Gastroesophageal sphincter (tissue), 4 donors: ENCODE data around the gene ZNF236. TPM values are rescaled to one million over a fixed set of nuclear protein-coding genes. Genes with fewer than 3 reads are reported as not detected.

Source experiments
- ATAC-seq: fragments of 150-250 bp; one replicate; pipeline ENCODE4 v1.9.1; 2016; ENCODE audit warnings: mild to moderate bottlenecking, moderate library complexity
- H3K27ac ChIP-seq, 4 donors: fragments of 200-600 bp; sonication (generic) in 3 of 4; 1 replicate in 3 of 4; 2 replicates in 1 of 4; pipeline ENCODE4 v1.5.1; 2016 to 2019
- H3K27me3 ChIP-seq: fragments of 200-600 bp; sonication (generic); one replicate; pipeline ENCODE4 v1.5.1; 2019
- H3K36me3 ChIP-seq, 2 donors: fragments of 200-600 bp; sonication (generic); one replicate each; pipeline ENCODE4 v1.5.1; 2019; ENCODE audit warnings: control low read depth in 1 of 2
- H3K4me1 ChIP-seq, 3 donors: fragments of 200-600 bp; sonication (generic); 1 replicate in 2 of 3; 2 replicates in 1 of 3; pipeline ENCODE4 v1.5.1; 2016 to 2019; ENCODE audit warnings: control low read depth in 2 of 3
- H3K4me3 ChIP-seq, 2 donors: fragments of 200-600 bp; sonication (generic); one replicate each; pipeline ENCODE4 v1.5.1; 2019; ENCODE audit warnings: mild to moderate bottlenecking in 1 of 2, moderate library complexity in 1 of 2
- H3K9me3 ChIP-seq, 3 donors: fragments of 200-600 bp; sonication (generic); one replicate each; pipeline ENCODE4 v1.5.1; 2017 to 2019; ENCODE audit warnings: control low read depth in 2 of 3
- EP300 ChIP-seq: sonication (generic); formaldehyde crosslinking; IDR thresholded peaks from one replicate; pipeline ENCODE4 v1.6.1; 2017; ENCODE audit warnings: antibody characterized with exemption, mild to moderate bottlenecking
- POLR2A ChIP-seq, 2 donors: fragments of 450-650 bp; IDR thresholded peaks; one replicate each; pipeline ENCODE4 v1.6.1; 2017; ENCODE audit warnings: antibody characterized with exemption in 2 of 2, mild to moderate bottlenecking in 2 of 2, moderate library complexity in 1 of 2
- POLR2AphosphoS5 ChIP-seq: sonication (generic); formaldehyde crosslinking; IDR thresholded peaks from one replicate; pipeline ENCODE4 v1.6.1; 2017; ENCODE audit warnings: antibody characterized with exemption
- WGBS, 2 donors: methylation state at CpG; one replicate each; pipeline ENCODE4 v1.1.5; 2018; ENCODE audit warnings: low coverage in 1 of 2; 5-methylcytosine and 5-hydroxymethylcytosine counted together
- total RNA-seq, 4 donors: library from RNA; depleted of rRNA; stranded (reverse); fragments of >200 nt; gene quantifications; one replicate each; pipeline ENCODE4 v1.1.0, GENCODE V29; 2016
- TF ChIP-seq, protein P1 (sequence below), 4 experiments: fragments of 200-600 bp in 2 of 4; fragments of 450-650 bp in 2 of 4; sonication (generic) in 1 of 4; IDR thresholded peaks; one replicate each; pipeline ENCODE4 v1.5.1; 2017 to 2019; ENCODE audit warnings: antibody characterized with exemption in 4 of 4, mild to moderate bottlenecking in 2 of 4, moderate library complexity in 2 of 4

The ZNF236 gene
- total RNA-seq, 4 donors from 2014 or later, result 8.5 to 26.8 (median 16.8) TPM

DNA sequence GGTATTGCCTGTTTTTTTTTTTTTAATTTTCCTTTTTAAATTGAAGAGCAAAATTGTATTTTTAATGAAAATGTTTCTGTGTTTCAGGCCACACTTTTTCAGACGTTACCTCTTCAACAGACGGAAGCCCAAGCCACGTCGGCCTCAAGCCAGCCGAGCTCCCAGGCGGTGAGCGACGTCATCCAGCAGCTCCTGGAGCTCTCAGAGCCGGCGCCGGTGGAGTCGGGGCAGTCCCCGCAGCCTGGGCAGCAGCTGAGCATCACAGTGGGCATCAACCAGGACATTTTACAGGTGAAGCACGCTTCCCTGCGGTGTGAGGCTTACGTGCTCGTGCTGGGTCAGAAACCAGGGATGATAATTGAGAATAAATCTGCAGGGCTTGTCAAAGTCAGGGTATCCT lies 57.7 kb downstream of the ZNF236 start:
- H3K4me1 ChIP-seq, result no peaks in the 10 kb centered on the region
- no peaks in the 10 kb centered on the region for H3K27me3 ChIP-seq
- 86% methylated on average over 2 of the region's 17 CpGs; no CpG with 5 or more reads in 1 of the 2 donors for WGBS, 2 donors
- no peak overlapping the region for H3K4me3 ChIP-seq
- H3K27ac ChIP-seq, result no peak overlapping the region
- peaks cover 0 to 80% of the 10 kb centered on the region in 2 donors for H3K36me3 ChIP-seq
- TF ChIP-seq POLR2AphosphoS5 (no peak), POLR2A (IDR thresholded peaks at IDR 0.05) (no peak), EP300 (no peak)
- TF ChIP-seq, protein P1, sequence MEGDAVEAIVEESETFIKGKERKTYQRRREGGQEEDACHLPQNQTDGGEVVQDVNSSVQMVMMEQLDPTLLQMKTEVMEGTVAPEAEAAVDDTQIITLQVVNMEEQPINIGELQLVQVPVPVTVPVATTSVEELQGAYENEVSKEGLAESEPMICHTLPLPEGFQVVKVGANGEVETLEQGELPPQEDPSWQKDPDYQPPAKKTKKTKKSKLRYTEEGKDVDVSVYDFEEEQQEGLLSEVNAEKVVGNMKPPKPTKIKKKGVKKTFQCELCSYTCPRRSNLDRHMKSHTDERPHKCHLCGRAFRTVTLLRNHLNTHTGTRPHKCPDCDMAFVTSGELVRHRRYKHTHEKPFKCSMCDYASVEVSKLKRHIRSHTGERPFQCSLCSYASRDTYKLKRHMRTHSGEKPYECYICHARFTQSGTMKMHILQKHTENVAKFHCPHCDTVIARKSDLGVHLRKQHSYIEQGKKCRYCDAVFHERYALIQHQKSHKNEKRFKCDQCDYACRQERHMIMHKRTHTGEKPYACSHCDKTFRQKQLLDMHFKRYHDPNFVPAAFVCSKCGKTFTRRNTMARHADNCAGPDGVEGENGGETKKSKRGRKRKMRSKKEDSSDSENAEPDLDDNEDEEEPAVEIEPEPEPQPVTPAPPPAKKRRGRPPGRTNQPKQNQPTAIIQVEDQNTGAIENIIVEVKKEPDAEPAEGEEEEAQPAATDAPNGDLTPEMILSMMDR (IDR thresholded peaks at IDR 0.05), result no peak
- H3K9me3 ChIP-seq, result no peaks in the 10 kb centered on the region
- no peak for ATAC-seq

- Histone ChIP-seq H3K9me3 (no peaks in the 10 kb centered on the region), H3K4me1 (no peaks in the 10 kb centered on the region), H3K27me3 (no peaks in the 10 kb centered on the region), H3K27ac (no peak overlapping the region), H3K4me3 (no peak overlapping the region), H3K36me3 (peaks cover 0 to 82% of the 10 kb centered on the region in 2 donors)
- ATAC-seq, result no peak
- 82 to 88% methylated on average over 4 of the region's 4 CpGs for WGBS, 2 donors
- TF ChIP-seq EP300, result no peak
Observed at GRCh38 chr18:76881744-76882143, 59.4 kb downstream of the ZNF236 start.

GRCh38 chr18:76882146-76882545 lies 59.8 kb downstream of the ZNF236 start:
- Histone ChIP-seq H3K27ac (no peak overlapping the region), H3K4me1 (no peaks in the 10 kb centered on the region), H3K36me3 (peaks cover 0 to 82% of the 10 kb centered on the region in 2 donors), H3K9me3 (no peaks in the 10 kb centered on the region), H3K4me3 (no peak overlapping the region), H3K27me3 (no peaks in the 10 kb centered on the region)
- ATAC-seq, result no peak
- TF ChIP-seq POLR2A (IDR thresholded peaks at IDR 0.05), result no peak
- TF ChIP-seq, protein P1 (IDR thresholded peaks at IDR 0.05), result no peak
- TF ChIP-seq EP300, result no peak
- TF ChIP-seq POLR2AphosphoS5, result no peak
- WGBS, 2 donors, result 40 to 52% methylated on average over 2 to 5 of the region's 5 CpGs

GRCh38 chr18:76885001-76885400 lies 62.6 kb downstream of the ZNF236 start:
- no peak for TF ChIP-seq EP300
- TF ChIP-seq, protein P1 (IDR thresholded peaks at IDR 0.05), result no peak
- TF ChIP-seq POLR2A (IDR thresholded peaks at IDR 0.05), result no peak
- TF ChIP-seq POLR2AphosphoS5, result no peak
- Histone ChIP-seq H3K27me3 (no peaks in the 10 kb centered on the region), H3K27ac (no peak overlapping the region), H3K36me3 (peaks cover 0 to 98% of the 10 kb centered on the region in 2 donors), H3K4me1 (no peaks in the 10 kb centered on the region), H3K9me3 (no peaks in the 10 kb centered on the region), H3K4me3 (no peak overlapping the region)
- no peak for ATAC-seq
- WGBS, 2 donors, result 93 to 97% methylated on average over 4 to 5 of the region's 5 CpGs

DNA sequence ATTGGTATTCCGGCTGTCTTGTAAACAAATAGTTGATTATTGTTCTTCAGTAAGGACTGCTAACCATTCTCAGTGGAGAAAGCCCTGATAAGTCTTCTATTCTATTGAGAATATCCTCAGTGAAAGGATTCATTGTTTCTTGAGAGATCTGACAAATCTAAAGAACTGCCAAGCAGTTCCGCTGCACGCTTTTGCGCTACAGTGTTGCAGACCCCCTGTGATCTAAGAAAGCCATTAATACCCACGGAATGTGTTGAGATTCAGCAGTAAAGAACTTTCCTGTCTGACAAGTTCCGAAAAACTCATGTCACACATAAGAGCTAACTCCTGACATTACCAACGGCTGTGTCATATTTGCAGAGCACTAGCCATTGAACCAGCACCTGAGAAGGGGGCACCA lies 63.8 kb downstream of the ZNF236 start:
- WGBS, 2 donors, result 68 to 92% methylated on average over 6 of the region's 7 CpGs
- peaks cover 0 to 86% of the 10 kb centered on the region in 2 donors for H3K36me3 ChIP-seq
- TF ChIP-seq EP300, result no peak
- TF ChIP-seq, protein P1 (IDR thresholded peaks at IDR 0.05), result no peak
- no peak for TF ChIP-seq POLR2A (IDR thresholded peaks at IDR 0.05)
- TF ChIP-seq POLR2AphosphoS5, result no peak
- no peak overlapping the region for H3K27ac ChIP-seq
- H3K4me3 ChIP-seq, result no peak overlapping the region
- no peak for ATAC-seq
- no peaks in the 10 kb centered on the region for H3K9me3 ChIP-seq
- H3K4me1 ChIP-seq, result no peaks in the 10 kb centered on the region
- no peaks in the 10 kb centered on the region for H3K27me3 ChIP-seq
